Hematopoietic multipotent progenitor cell treated with erythropoietin and hydrocortisone succinate and interleukin-3 and kit ligand, for 8 days (in vitro differentiated cells): ENCODE results near the gene NEAT1.
"Not testable (repeated sequence)": the region's sequence is repeated elsewhere in the genome, so short reads cannot be mapped to it uniquely, and the experiment has no call there.

Source experiments
- DNase-seq: peaks from one replicate; pipeline ENCODE4 v3.0.0-alpha.2; 2015

Gene NEAT1

GRCh38 chr11:65411681-65412070 lies 10.9 kb upstream of the NEAT1 start:
- DNase-seq: no peak

- DNase-seq: no peak
Measured at GRCh38 chr11:65412271-65413076, 10.1 kb upstream of the NEAT1 start.

- DNase-seq: not testable (repeated sequence)
Measured at GRCh38 chr11:65413077-65413664, 9.4 kb upstream of the NEAT1 start.

- DNase-seq: no peak
Measured at GRCh38 chr11:65414776-65415498, 7.7 kb upstream of the NEAT1 start.

GRCh38 chr11:65415499-65416340 lies 6.9 kb upstream of the NEAT1 start:
- DNase-seq: no peak

- DNase-seq: peak; percentile 89
Measured at GRCh38 chr11:65416341-65416824, 6.2 kb upstream of the NEAT1 start.

GRCh38 chr11:65416841-65417701 lies 5.5 kb upstream of the NEAT1 start:
- DNase-seq: peak; percentile 42

GRCh38 chr11:65417702-65418430 lies 4.7 kb upstream of the NEAT1 start:
- DNase-seq: peak; percentile 41

- DNase-seq: no peak
Measured at GRCh38 chr11:65418431-65418680, 4.2 kb upstream of the NEAT1 start.

- peak; percentile 98 for DNase-seq
Measured at GRCh38 chr11:65418681-65419459, 3.7 kb upstream of the NEAT1 start.

GRCh38 chr11:65419460-65419771 lies 3.2 kb upstream of the NEAT1 start:
- DNase-seq: no peak

GRCh38 chr11:65419772-65420481 lies 2.7 kb upstream of the NEAT1 start:
- DNase-seq: peak; percentile 92

- no peak for DNase-seq
Measured at GRCh38 chr11:65420506-65420905, 2.1 kb upstream of the NEAT1 start.

GRCh38 chr11:65420979-65421793 lies 1.4 kb upstream of the NEAT1 start:
- peak; percentile 99 for DNase-seq

- DNase-seq: peak; percentile 94
Measured at GRCh38 chr11:65421794-65422632, 585 bp upstream of the NEAT1 start.

GRCh38 chr11:65423516-65424204 lies 1.1 kb downstream of the NEAT1 start:
- DNase-seq: peak; percentile 56
